ENCODE results near the gene SNX18.
"Not testable (repeated sequence)": the region's sequence is repeated elsewhere in the genome, so short reads cannot be mapped to it uniquely, and the experiment has no call there.

The SNX18 gene

DNA sequence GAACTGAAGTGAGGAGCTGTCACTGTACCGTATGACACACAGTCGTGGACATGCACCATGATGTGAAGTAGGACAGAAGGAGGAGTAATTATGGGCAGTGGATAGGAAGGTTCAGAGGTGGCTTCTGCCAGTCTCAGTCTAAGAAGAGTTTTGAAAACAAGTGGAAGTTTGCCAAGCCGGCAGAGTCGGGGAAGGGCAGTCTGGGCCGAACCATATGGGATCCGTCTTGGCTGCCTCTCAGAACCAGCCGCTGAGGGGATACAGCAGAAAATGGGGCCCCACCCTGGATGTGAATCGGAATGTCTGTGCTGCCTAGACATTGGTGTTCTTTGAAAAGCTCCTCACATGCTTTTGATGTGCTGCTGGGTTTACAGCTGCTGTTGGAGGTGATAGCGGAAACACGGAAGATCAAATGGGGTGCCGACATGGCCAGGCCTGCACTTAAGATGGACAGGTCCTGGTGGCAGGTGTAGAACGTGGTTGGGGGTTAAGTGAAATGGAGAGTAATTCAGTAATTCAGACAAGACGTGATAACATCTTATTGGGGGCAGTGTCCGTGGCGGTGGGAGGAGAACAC is 11.2 kb downstream of the SNX18 start:
- Histone ChIP-seq H3K4me3 (no peak overlapping the region), H3K27ac (no peak overlapping the region), H3K4me1 (peaks cover 18% of the 10 kb centered on the region; the same call in 1 of the 2 replicates), H3K27me3 (no peaks in the 10 kb centered on the region), H4K20me1 (peaks cover 88% of the 10 kb centered on the region), H3K4me2 (no peak overlapping the region), H3K36me3 (peaks cover 64% of the 10 kb centered on the region), H3K9me3 (0 out of 2 replicates have a peak, but pooled peaks cover 4% of the 10 kb centered on the region), H3K9ac (no peak overlapping the region)
- no peak for TF ChIP-seq Cebpa-rat (IDR thresholded peaks at IDR 0.05)

DNA sequence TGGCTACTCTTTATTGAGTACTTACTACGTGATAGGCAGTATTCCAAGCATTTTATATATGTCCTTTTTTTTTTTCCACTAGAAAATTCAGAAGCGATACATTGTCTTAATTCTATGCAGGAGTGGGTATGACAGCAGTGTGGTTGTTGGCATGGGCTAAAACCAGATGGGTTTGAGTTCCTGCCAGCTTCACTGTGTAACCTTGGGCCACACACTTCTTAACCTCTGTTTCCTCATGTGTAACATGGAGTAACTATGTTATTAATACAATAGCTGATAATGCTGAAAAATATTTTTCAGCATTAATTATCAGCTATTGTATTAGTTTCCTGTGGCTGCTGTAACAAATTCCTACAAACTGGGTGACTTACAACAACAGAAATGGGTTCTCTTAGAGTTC is 12.0 kb downstream of the SNX18 start:
- Histone ChIP-seq H3K27me3 (no peaks in the 10 kb centered on the region), H3K4me2 (no peak overlapping the region), H4K20me1 (peaks cover 92% of the 10 kb centered on the region), H3K4me3 (no peak overlapping the region), H3K9me3 (0 out of 2 replicates have a peak, but pooled peaks cover 4% of the 10 kb centered on the region), H3K36me3 (peaks cover 57% of the 10 kb centered on the region), H3K4me1 (0 out of 2 replicates have a peak, but pooled peaks cover 17% of the 10 kb centered on the region), H3K9ac (no peak overlapping the region), H3K27ac (no peak overlapping the region)
- no peak for TF ChIP-seq Cebpa-rat (IDR thresholded peaks at IDR 0.05)

DNA sequence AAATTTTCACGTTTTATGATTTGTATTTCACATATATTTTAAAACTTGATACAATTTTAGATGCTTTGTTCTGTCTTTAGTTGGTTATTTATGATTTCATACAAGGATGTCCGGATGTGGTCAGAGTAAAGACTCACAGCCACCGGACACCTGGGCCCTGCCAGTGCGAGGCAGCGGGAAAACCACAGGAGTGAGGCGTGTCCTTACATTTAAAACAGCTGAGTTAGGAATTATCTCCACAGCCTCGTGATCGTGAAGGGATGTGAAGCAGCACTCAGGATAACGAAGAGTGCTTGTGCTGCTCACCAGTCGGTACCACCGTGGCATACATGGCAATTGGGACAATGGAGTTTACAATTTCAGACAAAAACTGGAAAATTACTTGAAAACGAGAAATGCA is 14.0 kb downstream of the SNX18 start:
- Histone ChIP-seq H3K9me3 (peaks cover 9% of the 10 kb centered on the region; the same call in 1 of the 2 replicates), H3K27ac (no peak overlapping the region), H3K36me3 (peaks cover 43% of the 10 kb centered on the region), H3K4me1 (0 out of 2 replicates have a peak, but pooled peaks cover 13% of the 10 kb centered on the region), H3K27me3 (no peaks in the 10 kb centered on the region), H3K4me2 (no peak overlapping the region), H4K20me1 (peaks cover 88% of the 10 kb centered on the region), H3K4me3 (no peak overlapping the region), H3K9ac (no peak overlapping the region)
- no peak for TF ChIP-seq Cebpa-rat (IDR thresholded peaks at IDR 0.05)

DNA sequence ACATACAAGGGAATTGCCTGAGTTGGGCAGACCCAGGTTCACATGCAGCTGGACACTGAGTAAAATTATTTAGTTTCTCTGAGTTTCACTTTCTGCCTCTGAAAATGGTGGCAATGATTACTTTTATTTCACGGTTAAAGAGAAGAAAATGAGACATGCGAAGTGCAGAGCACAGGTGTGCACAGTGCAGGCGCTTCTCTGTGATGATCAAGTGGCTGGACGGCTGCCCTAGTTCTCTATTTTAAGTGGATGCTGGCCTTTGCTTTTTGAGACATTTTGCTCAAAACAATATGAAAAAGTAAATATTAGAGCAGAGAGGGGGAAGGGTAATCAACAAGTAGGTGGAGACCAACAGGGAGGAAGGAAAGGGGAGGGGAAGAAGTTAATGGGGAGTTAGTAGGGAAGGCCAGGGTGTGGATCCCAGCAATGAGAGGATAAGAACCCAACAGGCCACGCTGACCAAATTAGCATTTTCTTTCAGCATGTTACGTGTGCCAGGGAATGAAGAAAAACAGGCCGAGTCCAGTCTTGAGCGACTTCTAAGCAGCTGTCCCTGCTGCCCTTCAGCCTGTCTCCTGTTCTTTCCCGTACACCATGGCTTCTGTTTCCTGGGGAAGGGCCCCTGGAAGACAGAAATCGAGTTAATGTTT is 16.1 kb downstream of the SNX18 start:
- TF ChIP-seq Cebpa-rat (IDR thresholded peaks at IDR 0.05), result no peak
- H3K27ac ChIP-seq, result no peak overlapping the region
- H3K27me3 ChIP-seq, result no peaks in the 10 kb centered on the region
- no peak overlapping the region for H3K9ac ChIP-seq
- H3K36me3 ChIP-seq, result peaks cover 27% of the 10 kb centered on the region
- no peak overlapping the region for H3K4me3 ChIP-seq
- peaks cover 67% of the 10 kb centered on the region for H4K20me1 ChIP-seq
- 0 out of 2 replicates have a peak, but pooled peaks cover 13% of the 10 kb centered on the region for H3K4me1 ChIP-seq
- H3K4me2 ChIP-seq, result no peak overlapping the region
- H3K9me3 ChIP-seq, result peaks cover 9% of the 10 kb centered on the region; the same call in 1 of the 2 replicates

DNA sequence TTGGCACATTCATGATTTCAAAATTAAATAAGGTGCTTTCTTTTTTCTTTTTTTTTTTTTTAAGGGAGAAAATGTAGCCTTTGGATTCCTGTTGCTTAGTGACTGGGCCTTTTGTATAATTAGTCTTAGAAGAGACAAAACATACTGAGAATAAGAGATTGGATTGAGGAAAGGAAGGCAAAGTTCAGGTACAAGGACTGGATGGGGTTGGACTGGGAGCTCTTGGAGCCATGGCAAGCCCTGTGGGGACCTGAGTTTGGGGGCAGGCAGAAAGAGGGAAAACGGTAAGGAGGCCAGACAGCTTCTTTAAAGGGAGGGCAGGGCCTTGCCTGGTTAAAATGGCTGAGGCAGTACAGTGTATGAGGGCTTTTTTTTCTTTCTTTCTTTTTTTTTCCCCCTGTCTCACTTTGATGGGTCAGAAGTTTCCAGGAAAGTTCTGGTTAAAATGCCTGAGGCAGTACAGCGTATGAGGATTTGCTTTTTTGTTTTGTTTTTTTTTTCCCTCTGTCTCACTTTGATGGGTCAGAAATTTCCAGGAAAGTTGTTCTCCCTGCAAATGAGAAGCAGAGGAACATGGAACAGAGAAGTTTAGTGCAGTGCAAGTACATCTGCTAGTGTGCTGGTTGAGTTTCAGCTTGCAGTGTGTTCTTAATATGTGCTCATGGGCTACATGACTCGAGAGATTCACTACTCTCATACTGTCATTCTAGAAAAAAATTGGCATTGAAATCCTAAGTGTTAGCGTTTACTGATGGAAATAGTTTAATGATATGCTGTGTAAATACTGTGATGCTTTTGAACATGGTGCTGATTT is 16.8 kb downstream of the SNX18 start:
- 0 out of 2 replicates have a peak, but pooled peaks cover 13% of the 10 kb centered on the region for H3K4me1 ChIP-seq

DNA sequence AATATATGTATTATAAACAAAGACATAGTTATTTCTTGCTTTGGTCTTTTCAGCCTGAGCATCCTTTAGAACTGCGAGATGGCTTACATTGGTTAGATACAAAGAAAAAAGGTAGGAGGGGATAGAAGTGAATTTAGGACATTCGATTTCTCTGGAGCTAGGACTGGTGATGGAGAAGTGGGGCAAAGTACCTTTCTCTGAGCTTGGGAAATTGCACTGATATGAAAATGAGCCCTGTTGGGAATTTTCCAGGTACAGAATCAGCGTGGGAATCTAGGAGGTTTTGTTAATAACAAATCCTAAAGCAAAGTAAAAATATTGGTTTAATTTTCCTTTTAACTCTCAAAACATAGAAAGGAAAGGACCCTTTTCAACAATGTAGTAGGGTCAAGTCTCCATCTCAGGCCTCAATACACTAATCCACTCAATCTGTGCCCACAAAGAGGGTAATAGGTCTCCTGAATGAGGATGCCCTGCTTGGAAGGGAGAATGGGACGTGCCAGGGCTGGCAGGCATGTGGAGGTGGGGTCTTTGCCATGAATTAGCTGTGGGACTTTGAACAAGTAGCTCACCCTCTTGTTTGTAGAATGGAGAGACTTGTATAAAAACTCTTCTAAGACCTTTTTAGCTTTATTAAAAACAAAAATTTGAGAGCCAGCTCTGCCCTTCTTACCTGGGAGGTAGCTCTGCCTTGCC is 17.7 kb downstream of the SNX18 start:
- Histone ChIP-seq H3K4me3 (no peak overlapping the region), H3K27me3 (no peaks in the 10 kb centered on the region), H3K4me2 (no peak overlapping the region), H3K9me3 (peaks cover 9% of the 10 kb centered on the region; the same call in 1 of the 2 replicates), H4K20me1 (peaks cover 51% of the 10 kb centered on the region), H3K36me3 (peaks cover 16% of the 10 kb centered on the region), H3K27ac (no peak overlapping the region), H3K4me1 (0 out of 2 replicates have a peak, but pooled peaks cover 13% of the 10 kb centered on the region), H3K9ac (no peak overlapping the region)
- no peak for TF ChIP-seq Cebpa-rat (IDR thresholded peaks at IDR 0.05)

More for the DNA sequence above, 16.8 kb downstream of the SNX18 start:
- Histone ChIP-seq H3K27me3 (no peaks in the 10 kb centered on the region), H3K4me2 (no peak overlapping the region), H3K4me3 (no peak overlapping the region), H3K36me3 (peaks cover 21% of the 10 kb centered on the region), H3K27ac (no peak overlapping the region), H3K9ac (no peak overlapping the region), H3K9me3 (peaks cover 9% of the 10 kb centered on the region; the same call in 1 of the 2 replicates), H4K20me1 (peaks cover 60% of the 10 kb centered on the region)
- no peak for TF ChIP-seq Cebpa-rat (IDR thresholded peaks at IDR 0.05)

DNA sequence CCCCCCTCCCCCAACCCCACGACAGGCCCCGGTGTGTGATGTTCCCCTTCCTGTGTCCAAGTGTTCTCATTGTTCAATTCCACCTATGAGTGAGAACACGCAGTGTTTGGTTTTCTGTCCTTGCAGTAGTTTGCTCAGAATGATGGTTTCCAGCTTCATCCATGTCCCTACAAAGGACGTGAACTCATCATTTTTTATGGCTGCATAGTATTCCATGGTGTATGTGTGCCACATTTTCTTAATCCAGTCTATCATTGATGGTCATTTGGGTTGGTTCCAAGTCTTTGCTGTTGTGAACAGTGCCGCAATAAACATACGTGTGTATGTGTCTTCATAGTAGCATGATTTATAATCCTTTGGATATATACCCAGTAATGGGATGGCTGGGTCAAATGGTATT is 18.8 kb downstream of the SNX18 start:
- Histone ChIP-seq H3K4me1 (0 out of 2 replicates have a peak, but pooled peaks cover 12% of the 10 kb centered on the region), H4K20me1 (peaks cover 45% of the 10 kb centered on the region)
- not testable (repeated sequence) for H3K27ac ChIP-seq, H3K27me3 ChIP-seq, H3K4me3 ChIP-seq, H3K4me2 ChIP-seq, H3K9ac ChIP-seq, H3K9me3 ChIP-seq, H3K36me3 ChIP-seq

DNA sequence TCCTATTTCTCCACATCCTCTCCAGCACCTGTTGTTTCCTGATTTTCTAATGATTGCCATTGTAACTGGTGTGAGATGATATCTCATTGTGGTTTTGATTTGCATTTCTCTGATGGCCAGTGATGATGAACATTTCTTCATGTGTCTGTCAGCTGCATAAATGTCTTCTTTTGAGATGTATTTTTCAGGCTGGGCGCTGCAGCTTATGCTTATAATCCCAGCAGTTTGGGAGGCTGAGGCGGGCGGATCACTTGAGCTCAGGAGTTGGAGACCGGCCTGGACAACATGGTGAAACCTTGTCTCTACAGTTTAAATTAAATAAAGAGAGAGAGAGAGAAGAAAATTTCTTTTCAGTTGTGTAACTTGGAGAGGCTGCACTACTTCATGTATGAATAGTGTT is 19.3 kb downstream of the SNX18 start:
- H3K4me3 ChIP-seq, H3K9me3 ChIP-seq, H3K4me2 ChIP-seq, H3K9ac ChIP-seq, H3K27ac ChIP-seq, H3K4me1 ChIP-seq, H3K27me3 ChIP-seq, H3K36me3 ChIP-seq: not testable (repeated sequence)
- H4K20me1 ChIP-seq, result peaks cover 45% of the 10 kb centered on the region

DNA sequence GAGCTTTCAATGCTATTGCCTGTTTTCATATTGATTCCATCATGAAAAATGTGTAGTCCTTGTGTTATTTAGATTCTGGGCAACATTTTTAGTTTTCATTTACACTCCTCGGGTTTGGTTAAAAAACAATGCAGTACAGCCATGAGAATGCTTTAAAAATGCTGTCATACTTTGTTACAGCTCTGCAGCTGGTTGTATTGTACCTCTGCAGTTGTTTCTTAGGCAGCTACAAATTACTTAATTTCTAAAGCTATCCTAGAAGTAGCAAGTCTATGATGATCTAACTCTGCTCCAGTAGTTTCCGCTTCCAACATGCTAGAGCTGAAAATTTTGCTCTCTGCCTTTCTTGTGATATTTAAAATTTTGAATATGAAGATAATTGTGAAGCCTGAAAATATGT is 20.2 kb downstream of the SNX18 start:
- H3K9ac ChIP-seq, result no peak overlapping the region
- H3K4me3 ChIP-seq, result no peak overlapping the region
- peaks cover 9% of the 10 kb centered on the region; the same call in 1 of the 2 replicates for H3K9me3 ChIP-seq
- H3K27me3 ChIP-seq, result no peaks in the 10 kb centered on the region
- no peak overlapping the region for H3K4me2 ChIP-seq
- no peak for TF ChIP-seq Cebpa-rat (IDR thresholded peaks at IDR 0.05)
- peaks cover 6% of the 10 kb centered on the region; the same call in 1 of the 2 replicates for H3K36me3 ChIP-seq
- 0 out of 2 replicates have a peak, but pooled peaks cover 9% of the 10 kb centered on the region for H3K4me1 ChIP-seq
- H4K20me1 ChIP-seq, result peaks cover 47% of the 10 kb centered on the region
- H3K27ac ChIP-seq, result no peak overlapping the region

Data from BLaER1 (cell line).